SIG-M5 treated with dmso at 0.1 percent for 504 hours (cell line): ENCODE data around the gene N4BP2L1.
A peak's percentile ranks its signal among the peaks of the same experiment; 100 is the strongest.

Experiments
- DNase-seq: peaks from one replicate; lab custom pipeline; 2025; ENCODE audit not compliant: unreplicated experiment; lab: John Stamatoyannopoulos, UW

Gene N4BP2L1

GRCh38 chr13:32427852-32428580 lies at the start of gene N4BP2L1:
Gene N4BP2L1 (minus strand): TSS chr13:32428130. CDS start chr13:32428082, 48 bp downstream.
- peak; percentile 50 for DNase-seq

- DNase-seq, result no peak
These were observed 49.0 kb upstream of the N4BP2L1 start for GRCh38 chr13:32476892-32477291.

- no peak for DNase-seq
These were observed 48.2 kb upstream of the N4BP2L1 start for GRCh38 chr13:32476021-32476731.

GRCh38 chr13:32474999-32475792 lies 47.3 kb upstream of the N4BP2L1 start:
- DNase-seq, result no peak

- no peak for DNase-seq
These were observed 45.7 kb upstream of the N4BP2L1 start for GRCh38 chr13:32473650-32474049.

- no peak for DNase-seq
These were observed 44.3 kb upstream of the N4BP2L1 start for GRCh38 chr13:32472194-32472621.

GRCh38 chr13:32471187-32471922 lies 43.4 kb upstream of the N4BP2L1 start:
- no peak for DNase-seq

GRCh38 chr13:32468502-32469142 lies 40.7 kb upstream of the N4BP2L1 start:
- DNase-seq, result no peak

GRCh38 chr13:32456591-32456990 lies 28.7 kb upstream of the N4BP2L1 start:
- no peak for DNase-seq

- DNase-seq, result no peak
These were observed 27.6 kb upstream of the N4BP2L1 start for GRCh38 chr13:32455594-32455903.

GRCh38 chr13:32454886-32455593 lies 27.1 kb upstream of the N4BP2L1 start:
- no peak for DNase-seq

GRCh38 chr13:32453981-32454380 lies 26.1 kb upstream of the N4BP2L1 start:
- DNase-seq, result no peak

- no peak for DNase-seq
These were observed 21.0 kb upstream of the N4BP2L1 start for GRCh38 chr13:32448972-32449371.

- no peak for DNase-seq
These were observed 20.1 kb upstream of the N4BP2L1 start for GRCh38 chr13:32447894-32448623.

GRCh38 chr13:32446773-32447465 lies 19.0 kb upstream of the N4BP2L1 start:
- peak; percentile 72 for DNase-seq

GRCh38 chr13:32446220-32446619 lies 18.3 kb upstream of the N4BP2L1 start:
- no peak for DNase-seq

GRCh38 chr13:32445461-32445860 lies 17.5 kb upstream of the N4BP2L1 start:
- DNase-seq, result no peak

GRCh38 chr13:32443111-32443510 lies 15.2 kb upstream of the N4BP2L1 start:
- DNase-seq, result peak; percentile 59

GRCh38 chr13:32438871-32439270 lies 10.9 kb upstream of the N4BP2L1 start:
- no peak for DNase-seq
